SH-SY5Y (cell line): ENCODE results near the gene SMR3B.

Experiments used
- GATA2 ChIP-seq: IDR thresholded peaks from 2 replicates; pipeline ENCODE4 v1.6.1; 2011; ENCODE audit warnings: mild to moderate bottlenecking, low read depth, low read length
- GATA3 ChIP-seq: IDR thresholded peaks from 2 replicates; pipeline ENCODE4 v1.6.1; 2011; ENCODE audit warnings: low read depth, mild to moderate bottlenecking, low read length, moderate library complexity

DNA sequence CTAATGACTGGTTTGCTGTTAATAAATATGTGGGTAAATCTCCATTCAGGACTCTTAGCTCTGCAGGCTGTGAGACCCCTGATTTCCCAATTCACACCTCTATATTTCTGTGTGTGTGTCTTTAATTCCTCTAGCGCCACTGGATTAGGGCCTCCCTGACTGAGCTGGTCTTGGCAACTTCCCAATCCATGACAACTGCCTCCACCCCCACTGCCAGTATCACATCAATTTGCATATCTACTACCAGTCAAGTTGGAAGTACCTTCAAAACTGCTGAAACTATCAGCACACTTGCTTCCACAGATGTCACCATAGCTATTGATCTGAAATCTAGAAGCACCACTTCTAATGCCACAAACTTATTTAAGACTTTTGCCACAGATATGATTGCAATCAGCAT, 42.4 kb downstream of the SMR3B start:
- no peak for TF ChIP-seq GATA2
- TF ChIP-seq GATA3 = no peak
